ENCODE results near the gene C17orf67. TPM values are rescaled to one million over a fixed set of nuclear protein-coding genes. Genes with fewer than 3 reads are reported as not detected.

The C17orf67 gene
- total and polyA plus RNA-seq, 2 of the 13 experiments (the other 11 are each of a cell fraction or from before 2014, with no cell fraction given), result 0.41 to 0.86 TPM

- no peak for TF ChIP-seq TRIM22 (IDR thresholded peaks at IDR 0.05)
- TF ChIP-seq EHMT2 (IDR thresholded peaks at IDR 0.05; ENCODE audit: borderline replicate concordance, low read depth, low read length), result no peak
- TF ChIP-seq ZNF609 (CRISPR knock-in tag; IDR thresholded peaks at IDR 0.05; ENCODE audit: borderline replicate concordance), result no peak
- TF ChIP-seq ZNF430 (CRISPR knock-in tag; IDR thresholded peaks at IDR 0.05), result no peak
- TF ChIP-seq HDAC6 (IDR thresholded peaks at IDR 0.05; ENCODE audit: low read depth, low read length), result no peak
- no peak; the same call in 1 of the 2 replicates for TF ChIP-seq HNF4G (IDR thresholded peaks at IDR 0.05; ENCODE audit: borderline replicate concordance, low read depth, low read length)
- TF ChIP-seq HNF4G (CRISPR knock-in tag; IDR thresholded peaks at IDR 0.05; ENCODE audit: borderline replicate concordance, low read depth), result no peak
- TF ChIP-seq FLYWCH1 (CRISPR knock-in tag; IDR thresholded peaks at IDR 0.05), result peak; percentile 69; the same call in 1 of the 2 replicates
- peak; percentile 85 for TF ChIP-seq FOXC1 (CRISPR knock-in tag; IDR thresholded peaks at IDR 0.05; ENCODE audit: borderline replicate concordance)
- TF ChIP-seq RBFOX2 (IDR thresholded peaks at IDR 0.05; ENCODE audit: low read depth, low read length), result peak; percentile 66
- TF ChIP-seq ZNF451 (CRISPR knock-in tag; IDR thresholded peaks at IDR 0.05), result peak; percentile 48; the same call in 1 of the 2 replicates
- TF ChIP-seq TIGD3 (CRISPR knock-in tag; IDR thresholded peaks at IDR 0.05; ENCODE audit: borderline replicate concordance), result no peak
- no peak for TF ChIP-seq ZNF468 (CRISPR knock-in tag; IDR thresholded peaks at IDR 0.05)
- no peak for TF ChIP-seq PCBP1 (IDR thresholded peaks at IDR 0.05; ENCODE audit: borderline replicate concordance, low read depth, low read length)
- TF ChIP-seq DMAP1 (CRISPR knock-in tag; IDR thresholded peaks at IDR 0.05), result no peak
- no peak for TF ChIP-seq ZNF354B (CRISPR knock-in tag; IDR thresholded peaks at IDR 0.05)
- peak; percentile 63; the same call in 1 of the 2 replicates for TF ChIP-seq ZNF710 (CRISPR knock-in tag; IDR thresholded peaks at IDR 0.05; ENCODE audit: borderline replicate concordance)
- TF ChIP-seq ZNF607 (CRISPR knock-in tag; IDR thresholded peaks at IDR 0.05; ENCODE audit: borderline replicate concordance), result peak; percentile 65; the same call in 1 of the 2 replicates
- TF ChIP-seq STAG1 (CRISPR knock-in tag; IDR thresholded peaks at IDR 0.05), result no peak
- TF ChIP-seq ZKSCAN1 (IDR thresholded peaks at IDR 0.05; ENCODE audit: low read length), result no peak
Observed at GRCh38 chr17:56833057-56833808, 487 bp downstream of the C17orf67 start (continued).
